Muscle of leg (tissue), 11 donors: ENCODE data around the gene ATP9A. TPM values are rescaled to one million over a fixed set of nuclear protein-coding genes. Genes with fewer than 3 reads are reported as not detected.
"Not testable (repeated sequence)": the region's sequence is repeated elsewhere in the genome, so short reads cannot be mapped to it uniquely, and the experiment has no call there.

ENCODE experiments used
- DNase-seq: peaks from one replicate; pipeline ENCODE4 v3.0.0; 2013
- H3K27ac ChIP-seq: one replicate; pipeline ENCODE4 v1.5.1; 2013; ENCODE audit warnings: mild to moderate bottlenecking, low read length, control low read depth
- H3K27me3 ChIP-seq: one replicate; pipeline ENCODE4 v1.6.1; 2013; ENCODE audit warnings: low read length; ENCODE audit not compliant: control insufficient read depth, insufficient read depth
- H3K36me3 ChIP-seq: one replicate; pipeline ENCODE4 v1.6.1; 2013; ENCODE audit warnings: low read length; ENCODE audit not compliant: control insufficient read depth, insufficient read depth
- H3K4me1 ChIP-seq: one replicate; pipeline ENCODE4 v1.6.1; 2013; ENCODE audit warnings: low read length; ENCODE audit not compliant: control insufficient read depth, insufficient read depth
- H3K4me3 ChIP-seq: one replicate; pipeline ENCODE4 v1.5.1; 2013; ENCODE audit warnings: low read length, control low read depth
- H3K9me3 ChIP-seq: replicated peaks from 2 replicates; pipeline ENCODE4 v1.6.1; 2013; ENCODE audit warnings: low read depth, low read length; ENCODE audit not compliant: control insufficient read depth
- WGBS: methylation state at CpG from one replicate; pipeline ENCODE4 v1.1.5; 2013; ENCODE audit warnings: missing lambda C conversion rate; ENCODE audit not compliant: insufficient coverage; 5-methylcytosine and 5-hydroxymethylcytosine counted together
- polyA plus RNA-seq, 8 donors: library from polyadenylated mRNA; unstranded; fragments of 120-200 nt; gene quantifications; one replicate each; pipeline versions ENCODE4 v1.2.1 to v1.2.3, GENCODE V29; 2013; ENCODE audit warnings: inconsistent platforms in 1 of 8, low replicate concordance in 1 of 8; ENCODE audit not compliant: insufficient read length in 8 of 8, insufficient read depth in 1 of 8
- total RNA-seq: library from RNA; stranded (reverse); fragments of 120-200 nt; gene quantifications from one replicate; pipeline ENCODE4 v1.2.4, GENCODE V29; 2013

The ATP9A gene
- total and polyA plus RNA-seq, 9 donors = 39.4 to 79.4 (median 49.0) TPM

DNA sequence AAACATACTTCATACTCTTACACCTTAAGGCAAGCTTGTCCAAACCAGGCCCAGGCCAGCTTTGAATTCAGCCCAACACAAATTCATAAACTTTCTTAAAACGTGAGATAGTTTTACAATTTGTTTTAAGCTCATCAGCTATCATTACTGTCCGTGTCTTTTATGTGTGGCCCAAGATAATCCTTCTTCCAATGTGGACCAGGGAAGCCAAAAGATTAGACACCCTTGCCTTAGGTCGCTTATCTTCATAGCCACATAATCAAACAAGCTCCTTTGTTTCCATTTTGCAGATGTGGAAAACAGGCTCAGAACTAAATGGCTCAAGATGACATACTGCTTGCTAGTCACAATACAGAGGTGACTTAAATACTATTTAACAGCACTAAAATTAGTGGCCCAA, 28.1 kb upstream of the ATP9A start:
- DNase-seq = no peak

DNA sequence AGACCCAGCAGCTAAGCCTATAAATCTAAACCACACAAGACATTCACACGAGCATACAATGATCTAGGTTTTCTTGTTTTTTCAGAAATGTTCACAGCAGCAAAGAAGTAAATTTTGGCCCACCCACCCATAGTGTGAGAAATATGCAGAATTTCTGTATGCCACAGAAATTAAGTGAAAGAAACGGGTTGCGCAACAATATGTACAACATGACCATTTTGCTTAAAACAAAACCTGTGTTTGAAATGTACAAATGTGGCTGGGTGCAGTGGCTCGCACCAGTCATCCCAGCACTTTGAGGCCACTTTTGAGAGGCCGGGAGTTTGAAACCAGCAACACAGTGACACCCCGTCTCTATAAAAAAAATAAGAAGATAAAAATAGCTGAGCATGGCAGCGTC, 24.8 kb upstream of the ATP9A start:
- DNase-seq = no peak
- peaks cover 3% of the 10 kb centered on the region for H3K27me3 ChIP-seq
- H3K27ac ChIP-seq = no peak overlapping the region
- H3K4me3 ChIP-seq = no peak overlapping the region
- 82% methylated on average over 2 of the region's 7 CpGs for WGBS
- H3K36me3 ChIP-seq = no peaks in the 10 kb centered on the region
- no peaks in the 10 kb centered on the region for H3K9me3 ChIP-seq
- no peaks in the 10 kb centered on the region for H3K4me1 ChIP-seq

More for the DNA sequence above, 28.1 kb upstream of the ATP9A start:
- Histone ChIP-seq H3K36me3 (no peaks in the 10 kb centered on the region), H3K4me1 (peaks cover 16% of the 10 kb centered on the region), H3K27ac (no peak overlapping the region), H3K9me3 (no peaks in the 10 kb centered on the region), H3K27me3 (peaks cover 35% of the 10 kb centered on the region), H3K4me3 (no peak overlapping the region)
- WGBS = 79% methylated on average over 2 of the region's 3 CpGs

DNA sequence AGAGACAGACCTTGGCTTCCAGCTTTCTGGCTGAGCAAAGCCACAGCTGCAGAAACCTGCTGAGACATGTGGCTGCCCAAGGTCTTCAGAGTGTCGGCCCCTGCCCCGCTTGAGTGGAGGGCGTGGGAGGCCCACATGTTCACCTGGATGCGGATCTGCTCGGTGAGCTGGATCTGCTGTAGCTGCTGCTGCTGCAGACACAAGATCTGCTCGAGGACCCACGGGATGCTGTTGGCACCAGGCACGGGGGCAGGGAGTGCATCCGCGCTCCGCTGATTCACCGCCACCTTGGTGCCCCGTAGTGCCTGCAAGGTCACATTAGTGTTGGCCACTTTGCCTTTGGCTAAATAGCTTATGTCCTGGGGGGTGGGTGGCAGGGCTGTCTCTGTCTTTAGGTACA, 23.4 kb upstream of the ATP9A start:
- no peak for DNase-seq
- 93% methylated on average over 10 of the region's 13 CpGs for WGBS
- no peak overlapping the region for H3K27ac ChIP-seq
- no peak overlapping the region for H3K4me3 ChIP-seq
- no peaks in the 10 kb centered on the region for H3K36me3 ChIP-seq
- no peaks in the 10 kb centered on the region for H3K9me3 ChIP-seq
- no peaks in the 10 kb centered on the region for H3K27me3 ChIP-seq
- H3K4me1 ChIP-seq = no peaks in the 10 kb centered on the region

DNA sequence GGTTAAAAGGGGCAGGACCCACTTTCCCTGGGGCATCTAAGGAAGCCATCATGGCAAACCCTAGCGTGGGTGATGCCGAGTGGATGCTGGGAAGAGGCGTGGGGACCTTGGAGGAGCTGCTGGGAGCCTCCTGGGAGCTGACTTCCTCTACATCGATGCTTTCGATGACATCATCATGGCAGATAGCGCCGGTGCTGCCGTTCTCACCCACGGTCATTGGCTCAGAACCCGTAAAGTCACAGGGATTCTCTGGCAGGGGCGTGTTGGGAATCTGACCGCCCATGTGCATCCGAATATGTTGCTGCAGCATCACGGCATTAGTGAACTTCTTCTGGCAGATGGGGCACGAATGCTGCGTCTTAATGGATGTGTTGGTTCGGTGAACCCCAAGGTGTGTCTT, 22.1 kb upstream of the ATP9A start:
- H3K4me3 ChIP-seq = no peak overlapping the region
- H3K9me3 ChIP-seq = no peaks in the 10 kb centered on the region
- no peaks in the 10 kb centered on the region for H3K36me3 ChIP-seq
- no peaks in the 10 kb centered on the region for H3K4me1 ChIP-seq
- DNase-seq = no peak
- H3K27ac ChIP-seq = no peak overlapping the region
- H3K27me3 ChIP-seq = no peaks in the 10 kb centered on the region
- 91% methylated on average over 17 of the region's 17 CpGs for WGBS

DNA sequence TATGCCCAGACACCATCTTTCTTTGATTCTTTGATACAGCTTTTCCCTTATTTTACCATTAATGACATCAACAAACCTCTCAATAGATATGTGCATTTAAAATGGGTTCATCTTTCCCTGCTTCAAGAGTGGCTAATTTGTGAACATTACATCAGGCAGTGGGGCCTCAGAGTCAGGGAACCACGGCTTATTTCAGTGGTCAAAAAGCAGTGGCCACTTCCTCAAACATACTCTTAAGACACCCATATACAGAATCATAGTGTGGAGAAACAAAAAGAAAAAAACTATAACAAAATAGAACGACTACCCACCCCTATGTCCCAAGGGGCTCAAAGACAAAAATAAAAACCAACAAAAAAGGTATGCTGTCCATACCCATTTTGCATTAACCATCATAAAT, 21.2 kb upstream of the ATP9A start:
- H3K9me3 ChIP-seq = no peaks in the 10 kb centered on the region
- no peaks in the 10 kb centered on the region for H3K36me3 ChIP-seq
- no peak overlapping the region for H3K4me3 ChIP-seq
- no peak for DNase-seq
- H3K4me1 ChIP-seq = no peaks in the 10 kb centered on the region
- H3K27ac ChIP-seq = no peak overlapping the region
- WGBS = no CpG with 5 or more reads among the region's 2 CpGs
- H3K27me3 ChIP-seq = no peaks in the 10 kb centered on the region

DNA sequence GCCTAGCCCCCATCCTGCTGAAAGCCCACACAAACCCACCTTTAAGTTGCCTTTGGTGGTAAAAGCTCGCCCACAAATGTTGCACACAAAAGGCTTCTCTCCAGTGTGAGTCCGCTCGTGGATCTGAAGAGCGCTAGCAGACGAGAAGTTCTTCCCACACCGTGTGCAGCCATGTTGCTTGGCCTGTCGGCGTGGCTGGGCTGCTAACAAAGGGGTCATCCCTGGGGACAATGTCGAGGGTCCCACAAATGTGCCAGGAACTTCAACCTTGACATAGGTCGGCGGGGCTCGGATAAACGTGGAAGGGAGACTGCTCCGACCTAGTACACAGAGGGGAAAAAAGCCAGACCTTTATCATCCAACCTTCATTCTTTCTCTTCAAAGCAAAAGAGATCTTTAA, 20.6 kb upstream of the ATP9A start:
- no peaks in the 10 kb centered on the region for H3K27me3 ChIP-seq
- no peak overlapping the region for H3K4me3 ChIP-seq
- no peak for DNase-seq
- WGBS = 85% methylated on average over 9 of the region's 14 CpGs
- H3K27ac ChIP-seq = no peak overlapping the region
- no peaks in the 10 kb centered on the region for H3K4me1 ChIP-seq
- H3K36me3 ChIP-seq = no peaks in the 10 kb centered on the region
- no peaks in the 10 kb centered on the region for H3K9me3 ChIP-seq

DNA sequence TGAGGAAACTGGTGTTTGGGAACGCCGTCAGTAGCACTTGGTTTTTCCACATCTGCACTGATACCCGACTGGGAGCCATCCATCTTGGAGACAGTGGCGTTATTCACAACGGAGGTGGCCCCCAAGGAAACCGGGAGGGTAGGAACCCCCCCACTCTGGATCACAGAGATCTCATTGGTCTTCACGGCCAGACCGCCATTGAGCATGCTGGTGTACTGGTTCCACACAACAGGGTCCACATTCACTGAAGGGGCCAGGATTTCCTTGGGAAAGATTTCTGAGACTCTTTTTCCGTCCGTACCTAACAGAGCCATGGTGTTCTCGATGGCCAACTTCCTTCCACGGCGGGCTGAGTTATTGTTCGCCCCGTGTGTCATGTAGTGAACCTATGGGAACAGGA, 16.1 kb upstream of the ATP9A start:
- Histone ChIP-seq H3K36me3 (no peaks in the 10 kb centered on the region), H3K27ac (no peak overlapping the region), H3K4me3 (no peak overlapping the region), H3K9me3 (peaks cover 2% of the 10 kb centered on the region), H3K27me3 (no peaks in the 10 kb centered on the region), H3K4me1 (no peaks in the 10 kb centered on the region)
- DNase-seq = no peak
- WGBS = 100% methylated on average over 8 of the region's 15 CpGs

DNA sequence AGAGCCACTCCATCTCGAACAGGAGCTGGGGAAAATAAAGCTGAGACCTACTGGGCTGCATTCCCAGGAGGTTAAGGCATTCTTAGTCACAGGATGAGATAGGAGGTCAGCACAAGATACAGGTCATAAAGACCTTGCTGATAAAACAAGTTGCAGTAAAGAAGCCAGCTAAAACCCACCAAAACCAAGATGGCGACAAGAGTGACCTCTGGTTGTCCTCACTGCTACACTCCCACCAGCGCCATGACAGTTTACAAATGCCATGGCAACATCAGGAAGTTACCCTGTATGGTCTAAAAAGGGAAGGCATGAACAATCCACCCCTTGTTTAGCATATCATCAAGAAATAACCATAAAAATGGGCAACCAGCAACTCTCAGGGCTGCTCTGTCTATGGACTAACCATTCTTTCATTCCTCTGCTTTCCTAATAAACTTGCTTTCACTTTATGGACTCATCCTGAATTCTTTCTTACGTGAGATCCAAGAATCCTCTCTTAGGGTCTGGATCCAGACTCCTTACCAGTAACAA, 10.1 kb upstream of the ATP9A start:
- H3K36me3 ChIP-seq, H3K4me3 ChIP-seq, H3K4me1 ChIP-seq, H3K27me3 ChIP-seq, DNase-seq, H3K9me3 ChIP-seq, H3K27ac ChIP-seq: not testable (repeated sequence)
- no CpG with 5 or more reads among the region's 4 CpGs for whole genome bisulfite sequencing

DNA sequence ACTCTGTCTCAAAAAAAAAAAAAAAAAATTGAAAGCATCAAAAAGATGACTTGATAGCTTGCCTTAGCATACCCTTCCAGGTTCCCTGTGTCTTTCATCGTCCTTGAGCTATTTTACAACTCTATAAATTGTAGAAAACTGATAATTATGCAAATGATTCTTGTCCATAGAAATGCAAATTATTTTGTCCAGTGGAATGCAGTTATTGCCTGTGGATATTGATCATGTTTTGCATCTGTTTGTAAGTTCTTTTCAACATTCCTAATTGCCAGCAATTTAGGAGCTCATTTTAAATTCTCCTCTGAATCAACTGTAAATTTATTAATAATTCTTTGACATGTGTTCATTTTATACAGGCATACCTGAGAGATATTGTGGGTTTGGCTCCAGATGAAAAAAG, 7.1 kb upstream of the ATP9A start:
- Histone ChIP-seq H3K9me3 (peaks cover 6% of the 10 kb centered on the region), H3K4me3 (no peak overlapping the region), H3K27me3 (no peaks in the 10 kb centered on the region), H3K36me3 (no peaks in the 10 kb centered on the region), H3K4me1 (no peaks in the 10 kb centered on the region), H3K27ac (no peak overlapping the region)
- WGBS = no CpG with 5 or more reads among the region's 1 CpG
- DNase-seq = no peak

DNA sequence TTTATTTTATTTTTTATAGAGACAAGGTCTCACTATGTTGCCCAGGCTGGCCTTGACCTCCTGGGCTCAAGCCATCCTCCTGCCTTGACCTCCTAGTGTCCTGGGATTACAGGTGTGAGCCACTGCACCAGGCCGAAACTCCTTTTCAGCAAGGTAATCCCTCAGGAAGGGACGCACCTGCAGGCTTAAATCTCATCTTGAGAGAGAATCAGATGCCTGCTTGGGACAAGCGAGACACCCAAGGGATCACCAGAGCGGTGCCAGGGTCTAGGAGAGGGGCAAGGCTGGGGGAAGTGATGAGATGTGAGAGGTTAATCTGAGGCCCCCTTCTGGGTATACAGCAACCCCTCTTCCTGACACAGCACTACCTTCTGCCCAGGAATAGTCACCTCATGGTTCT, 4.0 kb upstream of the ATP9A start:
- no peak overlapping the region for H3K27ac ChIP-seq
- peaks cover 8% of the 10 kb centered on the region for H3K27me3 ChIP-seq
- peaks cover 3% of the 10 kb centered on the region for H3K4me1 ChIP-seq
- H3K36me3 ChIP-seq = no peaks in the 10 kb centered on the region
- no peak for DNase-seq
- H3K9me3 ChIP-seq = no peaks in the 10 kb centered on the region
- no peak overlapping the region for H3K4me3 ChIP-seq
- WGBS = 78% methylated on average over 3 of the region's 4 CpGs

DNA sequence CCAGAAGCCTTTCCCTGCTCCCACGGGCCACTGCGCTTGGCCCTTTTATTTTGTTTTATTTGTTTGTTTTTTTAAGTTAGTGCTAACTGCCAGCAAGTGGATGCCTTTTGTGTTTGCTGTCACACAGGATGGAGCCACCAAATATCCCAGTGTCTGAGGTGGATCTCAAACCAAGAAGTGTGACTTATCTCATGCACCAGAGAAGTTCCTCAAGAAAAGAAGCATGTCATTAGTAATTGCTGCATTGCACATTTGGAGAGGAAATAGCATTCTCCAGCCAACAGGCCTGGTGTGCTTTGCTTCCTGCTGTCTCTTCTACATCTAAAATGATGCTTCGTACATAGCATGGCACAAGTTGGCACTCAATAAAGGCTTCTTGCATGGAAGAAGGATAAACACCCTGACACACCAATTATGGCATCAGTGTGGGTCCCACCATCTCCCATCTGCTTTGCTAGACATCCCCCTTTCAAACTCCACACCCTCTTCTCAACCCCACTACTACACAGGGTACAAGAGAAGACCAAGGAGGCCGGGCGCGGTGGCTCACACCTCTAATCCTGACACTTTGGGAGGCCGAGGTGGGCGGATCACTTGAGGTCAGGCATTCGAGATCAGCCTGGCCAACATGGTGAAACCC, 1.9 kb upstream of the ATP9A start:
- Histone ChIP-seq H3K27ac (no peak overlapping the region), H3K27me3 (peaks cover 8% of the 10 kb centered on the region), H3K4me3 (no peak overlapping the region), H3K9me3 (no peaks in the 10 kb centered on the region), H3K36me3 (no peaks in the 10 kb centered on the region), H3K4me1 (peaks cover 5% of the 10 kb centered on the region)
- 89% methylated on average over 5 of the region's 9 CpGs for WGBS
- DNase-seq = no peak
